Measurements from ENCODE around the gene KCNG2. TPM values are rescaled to one million over a fixed set of nuclear protein-coding genes. Genes with fewer than 3 reads are reported as not detected.

The KCNG2 gene
- total and polyA plus RNA-seq, 2 experiments from 2014 or later: 0.13 to 0.52 TPM

- Mint-ChIP-seq H3K4me1 (peaks cover 18% of the 10 kb centered on the region), H3K36me3 (ENCODE audit: low read depth) (peaks cover 9% of the 10 kb centered on the region; the same call in 2 of the 3 replicates), H3K4me3 (no peak overlapping the region), H3K9me3 (peaks cover 5% of the 10 kb centered on the region; the same call in 1 of the 3 replicates), H3K27ac (no peak overlapping the region), H3K27me3 (ENCODE audit: insufficient read depth, low read depth, poor library complexity) (peaks cover 14% of the 10 kb centered on the region)
- DNase-seq (ENCODE audit: low spot score) (no peak), ATAC-seq (no peak)
- no peaks in the 10 kb centered on the region for H3K36me3 ChIP-seq (ENCODE audit: insufficient read depth)
- no peaks in the 10 kb centered on the region for H3F3A ChIP-seq (replicated peaks; ENCODE audit: low read depth)
- no peak overlapping the region for H3K4me3 ChIP-seq
- H3K4me1 ChIP-seq (ENCODE audit: insufficient read depth): no peaks in the 10 kb centered on the region
- H3K27me3 ChIP-seq (ENCODE audit: insufficient read depth): no peaks in the 10 kb centered on the region
- no peaks in the 10 kb centered on the region for H4K20me1 ChIP-seq (replicated peaks; ENCODE audit: insufficient read depth)
- no peak overlapping the region for H3K4me2 ChIP-seq
- no peak overlapping the region for H3K27ac ChIP-seq (ENCODE audit: low read depth)
- no peak overlapping the region for H2AFZ ChIP-seq
- H3K9me2 ChIP-seq (ENCODE audit: insufficient read depth): no peaks in the 10 kb centered on the region
- no peaks in the 10 kb centered on the region for H3K79me2 ChIP-seq (replicated peaks; ENCODE audit: insufficient read depth)
- no peak for TF ChIP-seq STAT1 (IDR thresholded peaks at IDR 0.05; ENCODE audit: unreplicated experiment)
- TF ChIP-seq CTCF (conservative IDR thresholded peaks at IDR 0.05; ENCODE audit: low read depth in 2 of 2): no peak
- TF ChIP-seq REST (IDR thresholded peaks at IDR 0.05; ENCODE audit: unreplicated experiment): no peak
- TF ChIP-seq ZNF331 (CRISPR knock-in tag; IDR thresholded peaks at IDR 0.05; ENCODE audit: low read depth): no peak
- TF ChIP-seq ZNF462 (CRISPR knock-in tag; IDR thresholded peaks at IDR 0.05): no peak
- no peak for TF ChIP-seq JUNB (IDR thresholded peaks at IDR 0.05; ENCODE audit: unreplicated experiment)
- TF ChIP-seq POLR2AphosphoS5 (IDR thresholded peaks at IDR 0.05; ENCODE audit: low read depth): no peak
- no peak for TF ChIP-seq CREB1 (CRISPR knock-in tag; IDR thresholded peaks at IDR 0.05; ENCODE audit: low read depth)
- TF ChIP-seq ZNF114 (CRISPR knock-in tag; IDR thresholded peaks at IDR 0.05): no peak
- no peak for TF ChIP-seq NANOG (IDR thresholded peaks at IDR 0.05; ENCODE audit: borderline replicate concordance)
- no peak for TF ChIP-seq EZH2 (IDR thresholded peaks at IDR 0.05; ENCODE audit: low read depth, unreplicated experiment)
- TF ChIP-seq ETS1 (IDR thresholded peaks at IDR 0.05): no peak
- TF ChIP-seq EZH2phosphoT487 (IDR thresholded peaks at IDR 0.05; ENCODE audit: unreplicated experiment): no peak
These were observed 114.8 kb downstream of the KCNG2 start for GRCh38 chr18:79912409-79912991.

Measured in GM23338 (cell line).